NCI-H524 (cell line): ENCODE results near the gene PARVA.

Experiments
- DNase-seq, 2 experiments: peaks; one replicate each; lab custom pipeline; 2025; lab: John Stamatoyannopoulos, UW

The PARVA gene

DNA sequence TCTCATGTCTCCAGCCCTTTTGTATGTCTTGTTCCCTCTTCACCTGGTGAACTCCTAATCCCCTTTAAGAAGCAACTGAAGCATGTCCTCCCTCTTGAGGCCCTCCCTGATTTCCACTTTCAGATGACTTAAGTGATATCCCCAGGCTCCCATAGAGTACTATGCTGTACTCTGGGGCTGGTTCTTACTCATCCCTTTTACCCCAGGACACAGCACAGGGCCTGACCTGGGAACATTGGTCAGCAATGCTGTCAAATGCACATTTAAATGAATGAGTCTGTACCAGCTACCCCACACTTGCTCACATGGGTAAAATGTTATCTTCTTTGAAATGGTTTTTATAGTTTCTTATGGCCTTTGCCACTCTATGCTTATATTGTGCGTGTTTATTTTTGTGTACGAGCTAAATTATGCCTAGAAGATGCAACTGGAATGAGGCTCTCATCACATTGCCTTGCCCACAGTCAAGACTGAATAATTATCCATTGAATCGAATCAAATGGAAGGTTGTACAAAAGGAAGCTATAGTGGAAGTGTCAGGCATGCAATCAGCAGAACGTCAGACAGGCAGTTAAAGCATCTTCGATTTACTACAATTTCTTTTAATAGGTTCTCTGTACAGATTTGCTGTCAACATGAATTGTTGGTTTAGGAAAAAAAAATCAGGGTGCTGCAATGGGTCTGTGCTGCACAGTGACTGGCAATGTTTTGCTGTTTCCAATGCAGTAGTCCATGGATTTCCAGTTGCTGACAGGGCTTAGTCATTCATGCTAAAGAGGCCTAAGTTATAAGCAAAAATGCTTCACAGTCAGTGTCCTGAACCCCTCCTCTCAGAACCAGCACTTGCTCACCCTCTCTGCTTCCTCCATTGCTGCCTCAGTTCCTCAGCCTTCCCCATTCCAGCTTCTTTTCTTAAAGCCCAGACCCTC is 79.5 kb downstream of the PARVA start:
- no peak for DNase-seq

- DNase-seq = no peak
Observed at GRCh38 chr11:12458042-12458441, 80.7 kb downstream of the PARVA start.

DNA sequence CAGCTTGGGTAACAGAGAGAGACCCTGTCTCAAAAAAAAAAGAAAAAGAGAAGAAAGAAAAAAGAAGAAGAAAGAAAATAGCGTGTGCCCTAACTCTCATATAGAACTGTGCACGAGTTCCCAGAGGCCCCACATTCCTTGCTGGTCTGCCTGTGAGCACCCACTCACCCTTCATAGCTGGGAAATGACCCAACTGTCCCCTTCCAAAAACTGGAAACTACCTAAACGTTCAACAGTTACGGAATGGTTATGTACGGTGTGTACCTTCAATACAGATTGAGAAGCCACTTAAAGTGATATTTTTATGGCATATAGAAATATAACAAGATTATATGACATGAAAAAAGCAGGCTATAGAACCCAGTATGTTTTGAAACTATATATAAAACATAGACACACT is 82.0 kb downstream of the PARVA start:
- no peak for DNase-seq

DNA sequence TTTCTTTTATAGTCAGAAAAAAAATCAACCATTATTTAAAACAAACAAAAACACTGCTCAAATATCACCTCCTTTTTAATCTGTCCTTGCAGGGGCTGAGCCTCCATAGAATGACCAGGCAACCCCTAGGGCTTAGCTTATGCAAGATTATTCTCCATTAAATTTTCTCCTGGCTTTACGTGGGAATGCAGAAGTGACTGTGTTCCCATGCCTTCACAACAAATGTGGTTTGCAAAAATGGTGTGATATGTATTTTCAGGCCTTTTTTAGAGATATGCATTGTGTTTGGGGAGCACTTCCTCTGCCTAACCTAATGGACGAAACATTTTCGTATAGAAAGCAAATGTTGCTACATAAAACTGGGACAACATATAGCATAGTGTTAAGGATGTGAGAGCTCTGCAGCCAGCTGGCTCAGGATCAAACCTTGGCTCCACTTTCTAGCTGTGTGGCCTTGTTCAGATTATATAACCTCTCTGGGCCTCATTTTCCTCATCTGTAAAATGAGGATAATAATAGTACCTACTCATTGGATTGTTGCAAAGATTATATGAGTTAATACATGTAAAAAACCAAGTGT is 82.6 kb downstream of the PARVA start:
- DNase-seq = no peak

GRCh38 chr11:12460466-12460865 is 83.1 kb downstream of the PARVA start:
- no peak for DNase-seq

DNA sequence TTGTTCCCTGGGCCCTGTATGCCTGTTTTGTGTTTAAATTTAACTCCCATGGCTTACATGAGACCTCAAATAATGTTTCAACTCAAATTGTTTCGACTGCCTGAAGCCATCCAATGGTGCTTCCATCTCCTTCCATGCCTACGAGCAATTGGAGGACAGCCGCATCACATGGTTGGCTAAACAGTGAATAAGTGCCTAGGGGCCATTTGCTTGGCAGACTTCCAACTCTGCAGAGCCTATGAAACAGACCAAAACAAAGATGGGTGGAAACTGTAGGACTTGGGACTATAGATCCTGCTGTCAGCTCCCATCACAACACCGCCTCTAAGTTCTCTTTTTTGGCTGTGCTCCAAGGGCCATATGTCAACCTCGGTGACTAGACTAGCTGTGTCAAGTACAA is 84.1 kb downstream of the PARVA start:
- peak; percentile 92 to 95 for DNase-seq

DNA sequence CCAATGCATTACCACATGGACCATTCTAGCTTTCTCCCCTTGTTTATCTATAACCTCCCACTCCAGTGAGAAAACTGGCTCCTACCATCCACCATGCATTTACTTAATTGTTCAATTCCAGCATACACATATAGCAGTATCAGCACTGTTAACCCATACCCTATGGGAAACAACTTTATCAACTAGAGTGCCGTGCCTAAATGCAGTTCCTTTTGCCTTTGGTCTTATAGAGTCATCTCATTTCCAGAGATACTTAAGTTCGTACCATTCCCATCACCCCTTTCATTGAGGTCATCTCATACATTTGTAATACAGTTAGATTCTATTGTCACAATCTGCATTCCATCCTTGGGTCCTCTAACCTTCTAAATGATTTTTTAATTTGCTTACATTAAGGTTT is 86.9 kb downstream of the PARVA start:
- DNase-seq = no peak

GRCh38 chr11:12465332-12465731 is 88.0 kb downstream of the PARVA start:
- no peak for DNase-seq

- no peak for DNase-seq
Observed at GRCh38 chr11:12467610-12468009, 90.2 kb downstream of the PARVA start.

GRCh38 chr11:12469451-12469850 is 92.1 kb downstream of the PARVA start:
- no peak for DNase-seq

DNA sequence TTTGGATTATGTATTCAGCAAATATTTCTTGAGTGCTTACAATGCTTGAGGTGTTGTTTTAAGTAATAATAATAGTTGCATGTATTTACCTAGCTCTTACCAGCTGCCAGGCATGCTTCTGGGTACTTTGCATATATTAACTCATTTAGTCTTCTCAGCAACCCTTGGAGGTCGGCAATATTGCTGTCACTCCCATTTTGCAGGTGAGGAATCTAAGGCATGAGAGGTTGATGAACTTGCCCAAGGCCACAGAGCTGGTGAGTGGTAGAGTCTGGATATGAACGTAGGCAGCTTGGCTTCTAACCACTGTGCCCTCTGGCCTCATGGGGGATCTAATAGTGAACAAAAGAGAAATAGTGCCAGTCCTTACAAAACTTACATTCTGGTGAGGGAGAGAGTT is 92.9 kb downstream of the PARVA start:
- no peak for DNase-seq

- DNase-seq = peak; percentile 87 to 89
Observed at GRCh38 chr11:12472401-12473005, 95.1 kb downstream of the PARVA start.

DNA sequence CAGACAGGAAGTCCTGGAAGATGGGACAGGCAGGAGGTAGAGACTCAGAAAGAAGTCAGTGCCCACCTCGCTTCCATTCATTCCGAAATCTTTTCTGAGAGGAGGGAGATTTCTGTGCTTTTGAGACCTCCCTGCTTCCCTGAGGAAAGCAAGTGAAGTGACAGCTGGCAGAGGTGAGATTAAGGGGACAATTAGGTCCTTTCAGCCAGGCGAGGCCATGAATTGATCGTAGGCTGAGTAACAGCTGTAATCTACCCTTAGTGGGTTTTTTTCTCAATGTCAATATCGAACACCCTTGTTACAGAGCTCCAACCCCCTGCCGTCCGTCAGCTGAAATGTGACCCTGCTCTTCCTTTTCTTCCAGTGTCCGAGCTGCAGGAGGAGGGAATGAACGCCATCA is 96.0 kb downstream of the PARVA start:
- DNase-seq = peak; percentile 72 to 91

- DNase-seq = no peak
Observed at GRCh38 chr11:12474871-12475270, 97.5 kb downstream of the PARVA start.

DNA sequence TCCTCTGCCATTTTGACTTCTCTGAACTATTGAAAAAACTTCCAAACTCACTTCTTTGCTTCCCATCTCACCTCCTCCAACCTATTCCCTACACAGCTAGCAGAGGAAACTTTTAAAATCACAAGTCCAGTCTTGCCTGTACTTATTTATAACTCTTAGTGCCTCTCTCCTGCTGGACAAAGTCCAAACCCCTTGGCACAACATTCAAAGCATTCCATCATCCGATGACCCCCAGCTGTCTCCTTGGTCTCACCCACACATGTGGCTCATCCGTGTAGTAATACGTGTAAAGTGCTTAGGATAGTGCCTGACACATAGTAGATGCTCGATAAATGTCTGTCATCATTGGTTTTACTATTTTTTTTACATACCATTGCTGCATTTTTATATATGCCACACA is 101.4 kb downstream of the PARVA start:
- no peak for DNase-seq

GRCh38 chr11:12480401-12480800 is 103.0 kb downstream of the PARVA start:
- DNase-seq = no peak

GRCh38 chr11:12482839-12483238 is 105.5 kb downstream of the PARVA start:
- no peak for DNase-seq

- no peak for DNase-seq
Observed at GRCh38 chr11:12483604-12484003, 106.2 kb downstream of the PARVA start.

- DNase-seq = peak in 1 of 2 experiments; percentile 6
Observed at GRCh38 chr11:12485328-12485727, 108.0 kb downstream of the PARVA start.

- no peak for DNase-seq
Observed at GRCh38 chr11:12489246-12489772, 111.9 kb downstream of the PARVA start.

- DNase-seq = no peak
Observed at GRCh38 chr11:12494699-12495098, 117.3 kb downstream of the PARVA start.

DNA sequence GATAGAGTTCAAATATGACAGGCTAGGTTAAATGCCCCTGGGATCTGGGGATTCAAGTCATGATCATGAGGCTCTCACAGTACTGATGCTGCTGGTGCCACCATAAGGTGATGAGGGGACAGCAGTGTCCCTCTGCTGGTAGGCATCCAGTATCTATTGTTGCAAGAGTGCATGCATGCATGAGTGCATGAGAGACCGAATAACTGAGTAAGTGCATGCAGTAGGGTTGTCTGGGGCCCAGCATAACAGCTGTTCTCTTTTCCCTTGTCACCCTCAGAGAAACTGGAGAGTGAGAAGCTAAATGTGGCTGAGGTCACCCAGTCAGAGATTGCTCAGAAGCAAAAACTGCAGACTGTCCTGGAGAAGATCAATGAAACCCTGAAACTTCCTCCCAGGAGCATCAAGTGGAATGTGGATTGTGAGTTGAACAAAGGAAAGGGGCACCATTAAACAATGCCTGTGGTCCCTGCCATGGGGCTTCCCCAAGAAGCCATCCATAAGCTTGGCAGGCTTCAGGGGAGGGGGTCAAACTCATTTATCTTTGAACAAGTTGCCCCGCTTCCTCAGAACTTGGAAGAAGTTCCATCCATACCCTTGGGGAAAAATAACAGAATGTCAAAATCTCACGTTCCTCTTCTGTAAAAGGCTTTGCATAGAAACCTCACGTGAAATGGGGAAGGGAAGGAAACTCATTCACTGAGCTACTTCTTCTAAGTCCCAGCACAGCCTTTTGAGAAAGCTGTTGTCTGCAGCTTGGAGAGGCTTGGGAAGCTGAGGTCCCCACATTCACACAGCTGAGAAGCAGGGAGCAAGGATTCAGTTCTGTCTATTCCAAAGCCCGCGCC is 119.0 kb downstream of the PARVA start:
- no peak for DNase-seq
